HEK293 (cell line): Measurements from ENCODE around the gene TRAPPC12.

Source experiments
- CTCF ChIA-PET: fragments of 350-600 bp; formaldehyde crosslinking; extraction: SDS; loops from one replicate; lab custom pipeline; 2021; ENCODE audit warnings: antibody characterized with exemption; lab: Yijun Ruan, JAX
- POLR2A ChIA-PET: fragments of 300-600 bp; formaldehyde crosslinking; extraction: SDS; loops from one replicate; lab custom pipeline; 2020; ENCODE audit warnings: antibody characterized with exemption, inconsistent platforms; lab: Yijun Ruan, JAX
- H3K27ac ChIP-seq: fragments of 200-500 bp; sonication (Bioruptor generic); 2 replicates; pipeline ENCODE4 v1.5.1; 2014; ENCODE audit warnings: low read depth, low read length, control low read depth, inconsistent platforms; ENCODE audit errors: extremely low read depth
- H3K36me3 ChIP-seq, 2 experiments: fragments of 200-500 bp in 1 of 2; sonication (Bioruptor generic) in 1 of 2; 1 replicate in 1 of 2; 2 replicates in 1 of 2; pipeline ENCODE4 v1.5.1; 2014 to 2017; ENCODE audit warnings: inconsistent platforms in 2 of 2, low read length in 2 of 2; ENCODE audit not compliant: control insufficient read depth in 2 of 2, insufficient read depth in 1 of 2
- H3K4me1 ChIP-seq: fragments of 200-500 bp; sonication (Bioruptor generic); 2 replicates; pipeline ENCODE4 v1.5.1; 2014; ENCODE audit warnings: mild to moderate bottlenecking, low read length, inconsistent platforms; ENCODE audit not compliant: control insufficient read depth, insufficient read depth
- H3K4me3 ChIP-seq: 2 replicates; pipeline ENCODE4 v1.5.1; 2011; ENCODE audit warnings: low read depth, mild to moderate bottlenecking, control low read depth, low read length, moderate library complexity
- H3K9me3 ChIP-seq: fragments of 200-500 bp; sonication (Bioruptor generic); 2 replicates; pipeline ENCODE4 v1.5.1; 2014; ENCODE audit warnings: low read depth, low read length, inconsistent platforms; ENCODE audit not compliant: control insufficient read depth, insufficient read depth
- HOXD13 ChIP-seq: sonication (generic); formaldehyde crosslinking; IDR thresholded peaks from 2 replicates; pipeline ENCODE4 v1.8.0; 2022; ENCODE audit warnings: missing genetic modification reagents, borderline replicate concordance
- KLF9 ChIP-seq: fragments of 450-650 bp; formaldehyde crosslinking; IDR thresholded peaks from 2 replicates; pipeline ENCODE4 v1.5.1; 2016; ENCODE audit warnings: missing biosample characterization, missing genetic modification characterization, low read depth
- SP3 ChIP-seq: fragments of 450-650 bp; formaldehyde crosslinking; IDR thresholded peaks from 2 replicates; pipeline ENCODE4 v1.5.1; 2016; ENCODE audit warnings: missing biosample characterization, missing genetic modification characterization
- ZBTB20 ChIP-seq: fragments of 450-650 bp; formaldehyde crosslinking; IDR thresholded peaks from 2 replicates; pipeline ENCODE4 v1.5.1; 2016; ENCODE audit warnings: missing biosample characterization, missing genetic modification characterization
- ZNF112 ChIP-seq: fragments of 450-650 bp; formaldehyde crosslinking; IDR thresholded peaks from 2 replicates; pipeline ENCODE4 v1.5.0; 2017; ENCODE audit warnings: missing biosample characterization, missing genetic modification characterization
- ZNF211 ChIP-seq: fragments of 450-650 bp; formaldehyde crosslinking; IDR thresholded peaks from 2 replicates; pipeline ENCODE4 v1.5.1; 2016; ENCODE audit warnings: low read depth, missing biosample characterization, missing genetic modification characterization
- ZNF266 ChIP-seq: fragments of 450-650 bp; formaldehyde crosslinking; IDR thresholded peaks from 2 replicates; pipeline ENCODE4 v1.5.1; 2016; ENCODE audit warnings: missing biosample characterization, missing genetic modification characterization, low read depth
- ZNF324 ChIP-seq: fragments of 450-650 bp; formaldehyde crosslinking; IDR thresholded peaks from 2 replicates; pipeline ENCODE4 v1.5.1; 2016; ENCODE audit warnings: missing biosample characterization, missing genetic modification characterization
- ZNF366 ChIP-seq: fragments of 450-650 bp; formaldehyde crosslinking; conservative IDR thresholded peaks from 2 replicates; pipeline ENCODE4 v1.5.1; 2016; ENCODE audit warnings: missing biosample characterization, missing genetic modification characterization
- ZNF37A ChIP-seq: fragments of 450-650 bp; IDR thresholded peaks from 2 replicates; pipeline ENCODE4 v1.5.1; 2018; ENCODE audit warnings: missing biosample characterization, missing genetic modification characterization
- ZNF560 ChIP-seq: fragments of 450-650 bp; formaldehyde crosslinking; IDR thresholded peaks from 2 replicates; pipeline ENCODE4 v1.5.1; 2017; ENCODE audit warnings: missing biosample characterization, missing genetic modification characterization, borderline replicate concordance
- ZNF600 ChIP-seq: fragments of 450-650 bp; formaldehyde crosslinking; IDR thresholded peaks from 2 replicates; pipeline ENCODE4 v1.5.1; 2016; ENCODE audit warnings: missing biosample characterization, missing genetic modification characterization
- TF ChIP-seq, protein P1 (sequence below): fragments of 450-650 bp; formaldehyde crosslinking; IDR thresholded peaks from 2 replicates; pipeline ENCODE4 v1.5.1; 2016; ENCODE audit warnings: missing biosample characterization, missing genetic modification characterization
- TF ChIP-seq, protein P2 (sequence below): fragments of 450-650 bp; formaldehyde crosslinking; IDR thresholded peaks from 2 replicates; pipeline ENCODE4 v1.5.1; 2016; ENCODE audit warnings: missing biosample characterization, missing genetic modification characterization
- TF ChIP-seq, protein P3 (sequence below): fragments of 450-650 bp; formaldehyde crosslinking; IDR thresholded peaks from 2 replicates; pipeline ENCODE4 v1.5.1; 2016; ENCODE audit warnings: missing biosample characterization, missing genetic modification characterization

TRAPPC12 gene

DNA sequence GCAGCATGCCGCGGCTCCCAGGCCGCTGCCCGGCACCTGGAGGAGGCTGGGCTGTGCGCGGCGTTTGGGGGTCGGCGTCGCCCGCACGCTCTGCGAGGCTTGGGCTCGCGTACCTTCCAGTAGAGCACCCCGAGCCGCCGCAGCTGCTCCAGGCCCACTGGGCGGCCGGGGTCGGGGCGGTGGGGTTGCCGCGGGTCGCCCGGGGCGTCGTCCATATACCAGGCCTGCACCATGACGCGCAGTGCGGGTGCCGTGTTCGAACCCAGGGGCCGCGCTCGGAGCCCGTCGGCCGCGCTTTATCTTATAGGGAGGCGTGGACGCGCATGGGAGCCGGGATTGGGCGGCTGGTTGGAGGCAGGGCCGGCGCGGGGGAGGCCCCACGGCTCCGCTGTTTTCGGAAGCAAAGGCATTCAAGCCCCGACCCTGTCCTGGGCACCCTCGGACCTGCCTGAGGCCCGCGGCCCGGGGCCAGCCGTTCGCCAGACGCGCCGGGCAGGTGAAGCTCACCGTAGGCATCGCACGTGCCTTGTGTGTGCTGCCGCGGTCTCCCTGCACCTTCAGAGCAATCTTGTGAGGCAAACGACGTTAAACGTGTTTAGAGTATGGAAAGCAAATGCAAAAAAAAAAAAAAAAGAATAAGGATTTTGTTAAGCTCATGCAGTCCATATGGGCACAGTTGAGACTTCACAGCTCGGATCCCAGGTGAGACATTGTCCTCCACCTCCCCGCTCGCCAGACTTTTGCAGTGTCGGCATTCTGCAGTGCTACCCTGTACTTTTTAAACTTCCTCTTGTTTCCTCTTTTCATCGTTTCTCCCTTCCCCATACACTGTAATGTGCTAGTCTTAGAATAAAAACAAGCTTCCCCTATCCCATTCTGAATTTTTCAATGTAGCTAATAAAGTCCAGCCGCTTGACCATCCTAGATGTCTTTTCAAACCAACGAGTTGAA is 140.0 kb downstream of the TRAPPC12 start, which contains the start of gene ADI1 (continued):
- TF ChIP-seq ZNF600 (tag by site-specific recombination), result peak; percentile 64
- peak; percentile 83 for TF ChIP-seq ZBTB20 (tag by site-specific recombination)
- TF ChIP-seq SP3 (tag by site-specific recombination), result peak; percentile 70
- no peak for TF ChIP-seq ZNF324 (tag by site-specific recombination)

DNA sequence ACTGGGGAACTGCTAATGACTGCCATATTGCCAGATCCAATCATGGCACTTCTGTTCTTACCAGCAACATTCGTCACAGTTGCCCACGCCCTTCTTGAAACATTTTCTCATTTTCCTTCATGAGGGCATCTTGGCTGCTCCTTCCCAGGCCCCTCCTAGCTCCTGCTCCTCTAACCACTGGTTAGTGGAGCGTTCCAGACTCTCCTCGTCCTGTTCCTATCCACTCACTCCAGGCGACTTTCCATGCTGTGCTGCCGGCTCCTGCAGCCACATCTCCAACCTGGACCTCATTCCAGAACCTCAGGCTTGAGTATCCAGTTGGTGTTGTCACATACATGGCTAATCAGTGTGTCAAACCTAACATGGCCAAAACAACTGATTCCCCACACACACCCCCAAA is 141.1 kb downstream of the TRAPPC12 start:
- POLR2A ChIA-PET, result interaction anchor here (2.6 kb wide), 1 partner anchor 27 kb away, joined by 9 read pairs; no protein-coding TSS in a partner anchor

DNA sequence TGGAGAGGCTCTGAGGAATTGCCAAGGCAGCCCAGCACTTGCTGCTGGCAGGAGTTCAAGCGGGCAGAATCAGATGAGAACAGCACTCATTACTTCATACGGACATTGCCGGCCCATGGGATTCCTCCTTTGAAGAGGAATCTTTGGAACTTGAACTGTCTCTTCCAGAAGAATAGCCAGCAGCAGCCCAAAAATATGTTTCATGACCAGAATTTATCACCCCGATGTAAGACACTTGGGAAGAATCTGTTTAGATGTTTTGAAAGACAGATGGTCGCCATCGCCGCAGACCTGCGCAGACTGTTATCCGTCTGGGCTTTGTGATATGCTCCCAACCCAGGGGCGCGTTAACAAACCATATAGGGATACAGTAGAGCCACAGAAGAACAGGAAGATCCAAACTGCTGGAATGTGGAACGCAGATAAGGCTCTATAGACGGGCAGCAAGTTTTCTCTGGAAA is 143.5 kb downstream of the TRAPPC12 start:
- Histone ChIP-seq H3K36me3 (peaks cover 0 to 3% of the 10 kb centered on the region in 2 experiments; a peak in 1 of 3 replicates), H3K4me3 (no peak overlapping the region), H3K9me3 (no peaks in the 10 kb centered on the region), H3K4me1 (0 out of 2 replicates have a peak, but pooled peaks cover 5% of the 10 kb centered on the region), H3K27ac (no peak overlapping the region)
- TF ChIP-seq HOXD13, result no peak
- no peak for TF ChIP-seq KLF9
- no peak for TF ChIP-seq ZNF112 (tag by site-specific recombination)
- POLR2A ChIA-PET, result no interaction called here
- CTCF ChIA-PET, result no interaction called here

More for the DNA sequence above, 141.1 kb downstream of the TRAPPC12 start:
- no peak overlapping the region for H3K27ac ChIP-seq
- H3K4me1 ChIP-seq, result 0 out of 2 replicates have a peak, but pooled peaks cover 5% of the 10 kb centered on the region
- TF ChIP-seq ZNF211, result no peak
- TF ChIP-seq, protein P1, sequence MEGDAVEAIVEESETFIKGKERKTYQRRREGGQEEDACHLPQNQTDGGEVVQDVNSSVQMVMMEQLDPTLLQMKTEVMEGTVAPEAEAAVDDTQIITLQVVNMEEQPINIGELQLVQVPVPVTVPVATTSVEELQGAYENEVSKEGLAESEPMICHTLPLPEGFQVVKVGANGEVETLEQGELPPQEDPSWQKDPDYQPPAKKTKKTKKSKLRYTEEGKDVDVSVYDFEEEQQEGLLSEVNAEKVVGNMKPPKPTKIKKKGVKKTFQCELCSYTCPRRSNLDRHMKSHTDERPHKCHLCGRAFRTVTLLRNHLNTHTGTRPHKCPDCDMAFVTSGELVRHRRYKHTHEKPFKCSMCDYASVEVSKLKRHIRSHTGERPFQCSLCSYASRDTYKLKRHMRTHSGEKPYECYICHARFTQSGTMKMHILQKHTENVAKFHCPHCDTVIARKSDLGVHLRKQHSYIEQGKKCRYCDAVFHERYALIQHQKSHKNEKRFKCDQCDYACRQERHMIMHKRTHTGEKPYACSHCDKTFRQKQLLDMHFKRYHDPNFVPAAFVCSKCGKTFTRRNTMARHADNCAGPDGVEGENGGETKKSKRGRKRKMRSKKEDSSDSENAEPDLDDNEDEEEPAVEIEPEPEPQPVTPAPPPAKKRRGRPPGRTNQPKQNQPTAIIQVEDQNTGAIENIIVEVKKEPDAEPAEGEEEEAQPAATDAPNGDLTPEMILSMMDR (tag by site-specific recombination), result no peak
- TF ChIP-seq ZNF37A (tag by site-specific recombination), result no peak
- TF ChIP-seq ZNF366 (tag by site-specific recombination), result no peak
- TF ChIP-seq ZNF560 (tag by site-specific recombination), result no peak
- TF ChIP-seq, protein P2, sequence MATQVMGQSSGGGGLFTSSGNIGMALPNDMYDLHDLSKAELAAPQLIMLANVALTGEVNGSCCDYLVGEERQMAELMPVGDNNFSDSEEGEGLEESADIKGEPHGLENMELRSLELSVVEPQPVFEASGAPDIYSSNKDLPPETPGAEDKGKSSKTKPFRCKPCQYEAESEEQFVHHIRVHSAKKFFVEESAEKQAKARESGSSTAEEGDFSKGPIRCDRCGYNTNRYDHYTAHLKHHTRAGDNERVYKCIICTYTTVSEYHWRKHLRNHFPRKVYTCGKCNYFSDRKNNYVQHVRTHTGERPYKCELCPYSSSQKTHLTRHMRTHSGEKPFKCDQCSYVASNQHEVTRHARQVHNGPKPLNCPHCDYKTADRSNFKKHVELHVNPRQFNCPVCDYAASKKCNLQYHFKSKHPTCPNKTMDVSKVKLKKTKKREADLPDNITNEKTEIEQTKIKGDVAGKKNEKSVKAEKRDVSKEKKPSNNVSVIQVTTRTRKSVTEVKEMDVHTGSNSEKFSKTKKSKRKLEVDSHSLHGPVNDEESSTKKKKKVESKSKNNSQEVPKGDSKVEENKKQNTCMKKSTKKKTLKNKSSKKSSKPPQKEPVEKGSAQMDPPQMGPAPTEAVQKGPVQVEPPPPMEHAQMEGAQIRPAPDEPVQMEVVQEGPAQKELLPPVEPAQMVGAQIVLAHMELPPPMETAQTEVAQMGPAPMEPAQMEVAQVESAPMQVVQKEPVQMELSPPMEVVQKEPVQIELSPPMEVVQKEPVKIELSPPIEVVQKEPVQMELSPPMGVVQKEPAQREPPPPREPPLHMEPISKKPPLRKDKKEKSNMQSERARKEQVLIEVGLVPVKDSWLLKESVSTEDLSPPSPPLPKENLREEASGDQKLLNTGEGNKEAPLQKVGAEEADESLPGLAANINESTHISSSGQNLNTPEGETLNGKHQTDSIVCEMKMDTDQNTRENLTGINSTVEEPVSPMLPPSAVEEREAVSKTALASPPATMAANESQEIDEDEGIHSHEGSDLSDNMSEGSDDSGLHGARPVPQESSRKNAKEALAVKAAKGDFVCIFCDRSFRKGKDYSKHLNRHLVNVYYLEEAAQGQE (tag by site-specific recombination), result no peak
- TF ChIP-seq, protein P3, sequence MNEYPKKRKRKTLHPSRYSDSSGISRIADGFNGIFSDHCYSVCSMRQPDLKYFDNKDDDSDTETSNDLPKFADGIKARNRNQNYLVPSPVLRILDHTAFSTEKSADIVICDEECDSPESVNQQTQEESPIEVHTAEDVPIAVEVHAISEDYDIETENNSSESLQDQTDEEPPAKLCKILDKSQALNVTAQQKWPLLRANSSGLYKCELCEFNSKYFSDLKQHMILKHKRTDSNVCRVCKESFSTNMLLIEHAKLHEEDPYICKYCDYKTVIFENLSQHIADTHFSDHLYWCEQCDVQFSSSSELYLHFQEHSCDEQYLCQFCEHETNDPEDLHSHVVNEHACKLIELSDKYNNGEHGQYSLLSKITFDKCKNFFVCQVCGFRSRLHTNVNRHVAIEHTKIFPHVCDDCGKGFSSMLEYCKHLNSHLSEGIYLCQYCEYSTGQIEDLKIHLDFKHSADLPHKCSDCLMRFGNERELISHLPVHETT (tag by site-specific recombination), result no peak
- TF ChIP-seq ZNF266, result no peak
- H3K9me3 ChIP-seq, result no peaks in the 10 kb centered on the region
- H3K4me3 ChIP-seq, result no peak overlapping the region
- CTCF ChIA-PET, result no interaction called here
- H3K36me3 ChIP-seq, result peaks cover 0 to 8% of the 10 kb centered on the region in 2 experiments; a peak in 1 of 3 replicates
